Daoy (cell line): ENCODE results near the gene MEDAG. TPM values are rescaled to one million over a fixed set of nuclear protein-coding genes. Genes with fewer than 3 reads are reported as not detected.
A peak's percentile ranks its signal among the peaks of the same experiment; 100 is the strongest.

Experiments
- DNase-seq: peaks from one replicate; pipeline ENCODE4 v3.0.0-alpha.2; 2015; ENCODE audit warnings: low read depth
- total RNA-seq: library from RNA; depleted of rRNA; stranded (reverse); fragments of >200 nt; shearing (Covaris generic); gene quantifications from 2 replicates; pipeline ENCODE4 v1.2.3, GENCODE V29; 2014; rRNA removed

The MEDAG gene
- 0.86 TPM in 1 of 2 replicates, not detected in the other for total RNA-seq

- peak; percentile 51 for DNase-seq
Measured at GRCh38 chr13:30905932-30906383, at the start of gene MEDAG. Gene MEDAG, plus strand, starts transcription at chr13:30906271. Its CDS starts 245 bp downstream, at chr13:30906516.

GRCh38 chr13:30857018-30857417 is 49.1 kb upstream of the MEDAG start:
- no peak for DNase-seq

GRCh38 chr13:30857636-30858035 is 48.4 kb upstream of the MEDAG start:
- no peak for DNase-seq

- DNase-seq = no peak
Measured at GRCh38 chr13:30859326-30859725, 46.7 kb upstream of the MEDAG start.

- DNase-seq = no peak
Measured at GRCh38 chr13:30861163-30861562, 44.9 kb upstream of the MEDAG start.

GRCh38 chr13:30861836-30862467 is 44.1 kb upstream of the MEDAG start:
- no peak for DNase-seq

- no peak for DNase-seq
Measured at GRCh38 chr13:30862707-30863106, 43.4 kb upstream of the MEDAG start.

- no peak for DNase-seq
Measured at GRCh38 chr13:30863231-30863630, 42.8 kb upstream of the MEDAG start.

GRCh38 chr13:30863796-30864195 is 42.3 kb upstream of the MEDAG start:
- DNase-seq = no peak

GRCh38 chr13:30864433-30865122 is 41.5 kb upstream of the MEDAG start:
- DNase-seq = peak; percentile 50

GRCh38 chr13:30865123-30866049 is 40.7 kb upstream of the MEDAG start:
- peak; percentile 89 for DNase-seq

- no peak for DNase-seq
Measured at GRCh38 chr13:30866677-30867076, 39.4 kb upstream of the MEDAG start.

GRCh38 chr13:30867089-30867669 is 38.9 kb upstream of the MEDAG start:
- DNase-seq = no peak

- no peak for DNase-seq
Measured at GRCh38 chr13:30868799-30869470, 37.1 kb upstream of the MEDAG start.

- no peak for DNase-seq
Measured at GRCh38 chr13:30869491-30869890, 36.6 kb upstream of the MEDAG start.

GRCh38 chr13:30870049-30870884 is 35.8 kb upstream of the MEDAG start:
- peak; percentile 95 for DNase-seq

- DNase-seq = no peak
Measured at GRCh38 chr13:30870916-30871587, 35.0 kb upstream of the MEDAG start.

GRCh38 chr13:30871588-30872275 is 34.3 kb upstream of the MEDAG start:
- DNase-seq = no peak

- no peak for DNase-seq
Measured at GRCh38 chr13:30872276-30872594, 33.8 kb upstream of the MEDAG start.
